Measurements from ENCODE around the gene MEPE. TPM values are rescaled to one million over a fixed set of nuclear protein-coding genes. Genes with fewer than 3 reads are reported as not detected.

MEPE gene
- total and polyA plus RNA-seq, 10 of the 15 experiments (the other 5 are each of a cell fraction or from before 2014, with no cell fraction given), result not detected

DNA sequence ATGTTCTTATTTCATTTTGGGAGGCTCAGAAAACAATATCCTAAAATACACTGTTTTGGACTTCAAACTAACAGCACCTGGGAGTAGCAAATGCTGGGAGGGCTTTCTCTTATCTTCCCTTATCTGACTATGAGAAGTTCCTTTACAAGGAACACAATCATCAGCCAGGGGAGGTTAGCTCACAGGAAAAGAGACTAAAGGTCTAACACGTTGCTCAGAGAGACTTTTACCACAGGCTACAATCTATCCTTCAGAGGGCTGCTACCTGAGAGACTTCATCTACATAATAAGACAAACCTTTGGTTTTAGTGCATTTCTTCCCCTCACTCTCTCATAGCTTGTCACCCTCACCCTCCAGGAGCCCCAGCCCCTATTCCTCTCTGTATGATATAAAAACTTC lies 35.8 kb downstream of the MEPE start:
- Histone ChIP-seq H3K36me3 (ENCODE audit: control insufficient read depth in 2 of 2, insufficient read depth in 2 of 2, low read length in 1 of 2) (no peaks in the 10 kb centered on the region), H3K9ac (ENCODE audit: control insufficient read depth, insufficient read depth, low read length) (no peak overlapping the region), H3K9me3 (replicated peaks; ENCODE audit: control insufficient read depth, insufficient read depth, low read length) (no peaks in the 10 kb centered on the region), H3K27ac (ENCODE audit: control insufficient read depth, insufficient read depth) (no peak overlapping the region), H3K27me3 (replicated peaks in 1 of 2; ENCODE audit: control insufficient read depth in 2 of 2, insufficient read depth in 2 of 2, low read length in 1 of 2) (no peaks in the 10 kb centered on the region), H2AFZ (ENCODE audit: control insufficient read depth, low read depth, low read length) (no peak overlapping the region), H3K4me3 (no peak overlapping the region), H3K79me2 (ENCODE audit: control insufficient read depth, insufficient read depth, low read length) (no peaks in the 10 kb centered on the region), H3K4me1 (ENCODE audit: control insufficient read depth, insufficient read depth, low read length) (no peaks in the 10 kb centered on the region), H4K20me1 (ENCODE audit: control insufficient read depth, insufficient read depth) (no peaks in the 10 kb centered on the region), H3K4me2 (ENCODE audit: control insufficient read depth, insufficient read depth) (no peak overlapping the region)
- intact Hi-C loops (cut with micrococcal nuclease; ENCODE audit: unreplicated experiment), result no loop called here
- in situ Hi-C loops (cut with MboI), result no loop called here
- POLR2A ChIA-PET, result no interaction called here
- SMC1A ChIA-PET (ENCODE audit: uncharacterized antibody, unreplicated experiment), result no interaction called here
- TF ChIP-seq ZNF217 (IDR thresholded peaks at IDR 0.05) (no peak), ETV6 (conservative IDR thresholded peaks at IDR 0.05 in 1 of 2, IDR thresholded peaks at IDR 0.05 in 1 of 2; ENCODE audit: borderline replicate concordance in 1 of 2, low read depth in 1 of 2) (no peak)
- TF ChIP-seq, protein P1, sequence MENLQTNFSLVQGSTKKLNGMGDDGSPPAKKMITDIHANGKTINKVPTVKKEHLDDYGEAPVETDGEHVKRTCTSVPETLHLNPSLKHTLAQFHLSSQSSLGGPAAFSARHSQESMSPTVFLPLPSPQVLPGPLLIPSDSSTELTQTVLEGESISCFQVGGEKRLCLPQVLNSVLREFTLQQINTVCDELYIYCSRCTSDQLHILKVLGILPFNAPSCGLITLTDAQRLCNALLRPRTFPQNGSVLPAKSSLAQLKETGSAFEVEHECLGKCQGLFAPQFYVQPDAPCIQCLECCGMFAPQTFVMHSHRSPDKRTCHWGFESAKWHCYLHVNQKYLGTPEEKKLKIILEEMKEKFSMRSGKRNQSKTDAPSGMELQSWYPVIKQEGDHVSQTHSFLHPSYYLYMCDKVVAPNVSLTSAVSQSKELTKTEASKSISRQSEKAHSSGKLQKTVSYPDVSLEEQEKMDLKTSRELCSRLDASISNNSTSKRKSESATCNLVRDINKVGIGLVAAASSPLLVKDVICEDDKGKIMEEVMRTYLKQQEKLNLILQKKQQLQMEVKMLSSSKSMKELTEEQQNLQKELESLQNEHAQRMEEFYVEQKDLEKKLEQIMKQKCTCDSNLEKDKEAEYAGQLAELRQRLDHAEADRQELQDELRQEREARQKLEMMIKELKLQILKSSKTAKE (IDR thresholded peaks at IDR 0.05; ENCODE audit: low read depth, poor library complexity, severe bottlenecking), result no peak
- BruUV-seq (replicated peaks), result no TSS peak
- FAIRE-seq (no peak), ATAC-seq (no peak), DNase-seq (ENCODE audit: low read depth, low spot score) (no peak)
- CTCF ChIA-PET, result interaction anchor here (0.7 to 0.9 kb wide), 2 partner anchors 21 to 343 kb away, joined by 4 to 6 read pairs; no protein-coding TSS in a partner anchor
- RAD21 ChIA-PET (ENCODE audit: unreplicated experiment), result no interaction called here
- 0% methylated on average over 1 of the region's 1 CpG for WGBS (ENCODE audit: insufficient coverage, insufficient replicate concordance, low lambda C conversion rate, missing lambda C conversion rate)

DNA sequence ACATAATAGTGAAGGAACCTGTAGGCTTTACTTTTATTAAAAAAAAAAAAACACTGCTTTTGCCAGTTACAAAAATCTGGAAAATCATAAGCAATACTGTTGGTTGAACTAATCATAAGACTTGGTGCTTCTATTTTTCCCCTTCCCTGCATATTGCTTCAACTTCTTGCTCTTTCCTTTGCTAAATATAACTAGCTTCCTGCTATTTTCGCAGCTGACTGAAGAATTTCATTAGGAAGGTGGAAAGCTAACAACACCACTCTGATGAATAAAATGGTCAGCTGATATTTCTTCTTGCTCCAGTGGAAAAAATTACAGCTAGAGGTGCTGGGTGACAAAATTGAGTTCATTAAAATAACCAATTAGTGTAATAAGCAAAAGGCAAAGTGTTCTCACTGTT lies 39.3 kb downstream of the MEPE start:
- no TSS peak for BruUV-seq (replicated peaks)
- TF ChIP-seq RELA (IDR thresholded peaks at IDR 0.05; ENCODE audit: borderline replicate concordance, partially characterized antibody) (no peak), NFYA (IDR thresholded peaks at IDR 0.05; ENCODE audit: borderline replicate concordance, low read depth, low read length) (no peak), ZBED1 (IDR thresholded peaks at IDR 0.05; ENCODE audit: borderline replicate concordance) (no peak), SPI1 (IDR thresholded peaks at IDR 0.05; ENCODE audit: borderline replicate concordance, insufficient read depth, low read depth, low read length) (no peak), ZNF24 (IDR thresholded peaks at IDR 0.05) (no peak)
- TF ChIP-seq, protein P2, sequence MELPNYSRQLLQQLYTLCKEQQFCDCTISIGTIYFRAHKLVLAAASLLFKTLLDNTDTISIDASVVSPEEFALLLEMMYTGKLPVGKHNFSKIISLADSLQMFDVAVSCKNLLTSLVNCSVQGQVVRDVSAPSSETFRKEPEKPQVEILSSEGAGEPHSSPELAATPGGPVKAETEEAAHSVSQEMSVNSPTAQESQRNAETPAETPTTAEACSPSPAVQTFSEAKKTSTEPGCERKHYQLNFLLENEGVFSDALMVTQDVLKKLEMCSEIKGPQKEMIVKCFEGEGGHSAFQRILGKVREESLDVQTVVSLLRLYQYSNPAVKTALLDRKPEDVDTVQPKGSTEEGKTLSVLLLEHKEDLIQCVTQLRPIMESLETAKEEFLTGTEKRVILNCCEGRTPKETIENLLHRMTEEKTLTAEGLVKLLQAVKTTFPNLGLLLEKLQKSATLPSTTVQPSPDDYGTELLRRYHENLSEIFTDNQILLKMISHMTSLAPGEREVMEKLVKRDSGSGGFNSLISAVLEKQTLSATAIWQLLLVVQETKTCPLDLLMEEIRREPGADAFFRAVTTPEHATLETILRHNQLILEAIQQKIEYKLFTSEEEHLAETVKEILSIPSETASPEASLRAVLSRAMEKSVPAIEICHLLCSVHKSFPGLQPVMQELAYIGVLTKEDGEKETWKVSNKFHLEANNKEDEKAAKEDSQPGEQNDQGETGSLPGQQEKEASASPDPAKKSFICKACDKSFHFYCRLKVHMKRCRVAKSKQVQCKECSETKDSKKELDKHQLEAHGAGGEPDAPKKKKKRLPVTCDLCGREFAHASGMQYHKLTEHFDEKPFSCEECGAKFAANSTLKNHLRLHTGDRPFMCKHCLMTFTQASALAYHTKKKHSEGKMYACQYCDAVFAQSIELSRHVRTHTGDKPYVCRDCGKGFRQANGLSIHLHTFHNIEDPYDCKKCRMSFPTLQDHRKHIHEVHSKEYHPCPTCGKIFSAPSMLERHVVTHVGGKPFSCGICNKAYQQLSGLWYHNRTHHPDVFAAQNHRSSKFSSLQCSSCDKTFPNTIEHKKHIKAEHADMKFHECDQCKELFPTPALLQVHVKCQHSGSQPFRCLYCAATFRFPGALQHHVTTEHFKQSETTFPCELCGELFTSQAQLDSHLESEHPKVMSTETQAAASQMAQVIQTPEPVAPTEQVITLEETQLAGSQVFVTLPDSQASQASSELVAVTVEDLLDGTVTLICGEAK (IDR thresholded peaks at IDR 0.05; ENCODE audit: borderline replicate concordance), result no peak

More for the DNA sequence above, 39.3 kb downstream of the MEPE start:
- no peak overlapping the region for H3K9ac ChIP-seq (ENCODE audit: control insufficient read depth, insufficient read depth, low read length)
- no peak overlapping the region for H3K4me2 ChIP-seq (ENCODE audit: control insufficient read depth, insufficient read depth)
- 0% methylated on average over 1 of the region's 1 CpG for WGBS (ENCODE audit: insufficient coverage, insufficient replicate concordance, low lambda C conversion rate, missing lambda C conversion rate)
- FAIRE-seq, result no peak
- H4K20me1 ChIP-seq (ENCODE audit: control insufficient read depth, insufficient read depth), result no peaks in the 10 kb centered on the region
- ChIA-PET RAD21 (ENCODE audit: unreplicated experiment) (no interaction called here), SMC1A (ENCODE audit: uncharacterized antibody, unreplicated experiment) (no interaction called here), CTCF (interaction anchor here (1.4 kb wide), 1 partner anchor 102 kb away, joined by 3 read pairs; no protein-coding TSS in a partner anchor), POLR2A (interaction anchor here (0.7 kb wide), 1 partner anchor 180 kb away, joined by 6 read pairs; no protein-coding TSS in a partner anchor)
- no peaks in the 10 kb centered on the region for H3K9me3 ChIP-seq (replicated peaks; ENCODE audit: control insufficient read depth, insufficient read depth, low read length)
- no peak overlapping the region for H2AFZ ChIP-seq (ENCODE audit: control insufficient read depth, low read depth, low read length)
- H3K27ac ChIP-seq (ENCODE audit: control insufficient read depth, insufficient read depth), result no peak overlapping the region
- no peaks in the 10 kb centered on the region for H3K27me3 ChIP-seq (replicated peaks in 1 of 2; ENCODE audit: control insufficient read depth in 2 of 2, insufficient read depth in 2 of 2, low read length in 1 of 2)
- no peaks in the 10 kb centered on the region for H3K4me1 ChIP-seq (ENCODE audit: control insufficient read depth, insufficient read depth, low read length)
- intact Hi-C loops (cut with micrococcal nuclease; ENCODE audit: unreplicated experiment), result no loop called here
- in situ Hi-C loops (cut with MboI), result no loop called here
- no peak for DNase-seq (ENCODE audit: low read depth, low spot score)
- H3K79me2 ChIP-seq (ENCODE audit: control insufficient read depth, insufficient read depth, low read length), result no peaks in the 10 kb centered on the region
- no peaks in the 10 kb centered on the region for H3K36me3 ChIP-seq (ENCODE audit: control insufficient read depth in 2 of 2, insufficient read depth in 2 of 2, low read length in 1 of 2)
- no peak overlapping the region for H3K4me3 ChIP-seq
- no peak for ATAC-seq
